ENCODE measurements around the gene TCF4.

TCF4 gene

DNA sequence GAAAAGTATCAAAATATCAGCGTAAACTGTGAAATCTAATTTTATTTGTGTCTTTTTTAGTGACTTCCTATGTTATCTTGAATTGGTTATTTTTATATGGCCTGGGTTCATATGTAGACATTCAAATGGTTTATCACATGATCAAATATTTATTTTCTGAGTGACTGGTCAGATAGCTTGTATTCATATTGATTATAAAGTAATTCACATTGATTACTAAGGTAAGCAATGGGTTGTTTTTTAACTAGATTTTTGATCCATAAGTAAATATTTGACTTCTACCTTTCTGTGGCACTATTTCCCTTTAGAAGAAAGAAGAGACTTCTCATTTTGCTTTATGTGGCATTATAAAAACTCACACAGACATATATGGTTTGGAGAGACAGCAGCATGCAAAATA lies 260.5 kb downstream of the TCF4 start:
- TF ChIP-seq SNAI2 (CRISPR knock-in tag; IDR thresholded peaks at IDR 0.05) (no peak), OSR1 (CRISPR knock-in tag; IDR thresholded peaks at IDR 0.05) (no peak), RARB (CRISPR knock-in tag; IDR thresholded peaks at IDR 0.05) (no peak), ZFP3 (CRISPR knock-in tag; IDR thresholded peaks at IDR 0.05) (no peak), PPARA (CRISPR knock-in tag; IDR thresholded peaks at IDR 0.05; ENCODE audit: borderline replicate concordance) (no peak), CSDC2 (CRISPR knock-in tag; IDR thresholded peaks at IDR 0.05) (no peak), ISL1 (CRISPR knock-in tag; IDR thresholded peaks at IDR 0.05) (no peak), ZNF8 (CRISPR knock-in tag; IDR thresholded peaks at IDR 0.05) (no peak), TCF4 (CRISPR knock-in tag; IDR thresholded peaks at IDR 0.05; ENCODE audit: borderline replicate concordance) (no peak), BACH2 (CRISPR knock-in tag; IDR thresholded peaks at IDR 0.05; ENCODE audit: borderline replicate concordance) (no peak), ZFP30 (CRISPR knock-in tag; IDR thresholded peaks at IDR 0.05) (no peak), ZC3H10 (CRISPR knock-in tag; IDR thresholded peaks at IDR 0.05) (no peak)
- TF ChIP-seq, protein P1, sequence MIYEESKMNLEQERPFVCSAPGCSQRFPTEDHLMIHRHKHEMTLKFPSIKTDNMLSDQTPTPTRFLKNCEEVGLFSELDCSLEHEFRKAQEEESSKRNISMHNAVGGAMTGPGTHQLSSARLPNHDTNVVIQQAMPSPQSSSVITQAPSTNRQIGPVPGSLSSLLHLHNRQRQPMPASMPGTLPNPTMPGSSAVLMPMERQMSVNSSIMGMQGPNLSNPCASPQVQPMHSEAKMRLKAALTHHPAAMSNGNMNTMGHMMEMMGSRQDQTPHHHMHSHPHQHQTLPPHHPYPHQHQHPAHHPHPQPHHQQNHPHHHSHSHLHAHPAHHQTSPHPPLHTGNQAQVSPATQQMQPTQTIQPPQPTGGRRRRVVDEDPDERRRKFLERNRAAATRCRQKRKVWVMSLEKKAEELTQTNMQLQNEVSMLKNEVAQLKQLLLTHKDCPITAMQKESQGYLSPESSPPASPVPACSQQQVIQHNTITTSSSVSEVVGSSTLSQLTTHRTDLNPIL (CRISPR knock-in tag; IDR thresholded peaks at IDR 0.05; ENCODE audit: low read depth): no peak
- TF ChIP-seq, protein P2, sequence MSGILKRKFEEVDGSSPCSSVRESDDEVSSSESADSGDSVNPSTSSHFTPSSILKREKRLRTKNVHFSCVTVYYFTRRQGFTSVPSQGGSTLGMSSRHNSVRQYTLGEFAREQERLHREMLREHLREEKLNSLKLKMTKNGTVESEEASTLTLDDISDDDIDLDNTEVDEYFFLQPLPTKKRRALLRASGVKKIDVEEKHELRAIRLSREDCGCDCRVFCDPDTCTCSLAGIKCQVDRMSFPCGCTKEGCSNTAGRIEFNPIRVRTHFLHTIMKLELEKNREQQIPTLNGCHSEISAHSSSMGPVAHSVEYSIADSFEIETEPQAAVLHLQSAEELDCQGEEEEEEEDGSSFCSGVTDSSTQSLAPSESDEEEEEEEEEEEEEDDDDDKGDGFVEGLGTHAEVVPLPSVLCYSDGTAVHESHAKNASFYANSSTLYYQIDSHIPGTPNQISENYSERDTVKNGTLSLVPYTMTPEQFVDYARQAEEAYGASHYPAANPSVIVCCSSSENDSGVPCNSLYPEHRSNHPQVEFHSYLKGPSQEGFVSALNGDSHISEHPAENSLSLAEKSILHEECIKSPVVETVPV (CRISPR knock-in tag; IDR thresholded peaks at IDR 0.05): no peak
- TF ChIP-seq, protein P3, sequence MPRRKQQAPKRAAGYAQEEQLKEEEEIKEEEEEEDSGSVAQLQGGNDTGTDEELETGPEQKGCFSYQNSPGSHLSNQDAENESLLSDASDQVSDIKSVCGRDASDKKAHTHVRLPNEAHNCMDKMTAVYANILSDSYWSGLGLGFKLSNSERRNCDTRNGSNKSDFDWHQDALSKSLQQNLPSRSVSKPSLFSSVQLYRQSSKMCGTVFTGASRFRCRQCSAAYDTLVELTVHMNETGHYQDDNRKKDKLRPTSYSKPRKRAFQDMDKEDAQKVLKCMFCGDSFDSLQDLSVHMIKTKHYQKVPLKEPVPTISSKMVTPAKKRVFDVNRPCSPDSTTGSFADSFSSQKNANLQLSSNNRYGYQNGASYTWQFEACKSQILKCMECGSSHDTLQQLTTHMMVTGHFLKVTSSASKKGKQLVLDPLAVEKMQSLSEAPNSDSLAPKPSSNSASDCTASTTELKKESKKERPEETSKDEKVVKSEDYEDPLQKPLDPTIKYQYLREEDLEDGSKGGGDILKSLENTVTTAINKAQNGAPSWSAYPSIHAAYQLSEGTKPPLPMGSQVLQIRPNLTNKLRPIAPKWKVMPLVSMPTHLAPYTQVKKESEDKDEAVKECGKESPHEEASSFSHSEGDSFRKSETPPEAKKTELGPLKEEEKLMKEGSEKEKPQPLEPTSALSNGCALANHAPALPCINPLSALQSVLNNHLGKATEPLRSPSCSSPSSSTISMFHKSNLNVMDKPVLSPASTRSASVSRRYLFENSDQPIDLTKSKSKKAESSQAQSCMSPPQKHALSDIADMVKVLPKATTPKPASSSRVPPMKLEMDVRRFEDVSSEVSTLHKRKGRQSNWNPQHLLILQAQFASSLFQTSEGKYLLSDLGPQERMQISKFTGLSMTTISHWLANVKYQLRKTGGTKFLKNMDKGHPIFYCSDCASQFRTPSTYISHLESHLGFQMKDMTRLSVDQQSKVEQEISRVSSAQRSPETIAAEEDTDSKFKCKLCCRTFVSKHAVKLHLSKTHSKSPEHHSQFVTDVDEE (CRISPR knock-in tag; IDR thresholded peaks at IDR 0.05): no peak
- TF ChIP-seq, protein P4, sequence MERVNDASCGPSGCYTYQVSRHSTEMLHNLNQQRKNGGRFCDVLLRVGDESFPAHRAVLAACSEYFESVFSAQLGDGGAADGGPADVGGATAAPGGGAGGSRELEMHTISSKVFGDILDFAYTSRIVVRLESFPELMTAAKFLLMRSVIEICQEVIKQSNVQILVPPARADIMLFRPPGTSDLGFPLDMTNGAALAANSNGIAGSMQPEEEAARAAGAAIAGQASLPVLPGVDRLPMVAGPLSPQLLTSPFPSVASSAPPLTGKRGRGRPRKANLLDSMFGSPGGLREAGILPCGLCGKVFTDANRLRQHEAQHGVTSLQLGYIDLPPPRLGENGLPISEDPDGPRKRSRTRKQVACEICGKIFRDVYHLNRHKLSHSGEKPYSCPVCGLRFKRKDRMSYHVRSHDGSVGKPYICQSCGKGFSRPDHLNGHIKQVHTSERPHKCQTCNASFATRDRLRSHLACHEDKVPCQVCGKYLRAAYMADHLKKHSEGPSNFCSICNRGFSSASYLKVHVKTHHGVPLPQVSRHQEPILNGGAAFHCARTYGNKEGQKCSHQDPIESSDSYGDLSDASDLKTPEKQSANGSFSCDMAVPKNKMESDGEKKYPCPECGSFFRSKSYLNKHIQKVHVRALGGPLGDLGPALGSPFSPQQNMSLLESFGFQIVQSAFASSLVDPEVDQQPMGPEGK (CRISPR knock-in tag; IDR thresholded peaks at IDR 0.05; ENCODE audit: borderline replicate concordance): no peak
- TF ChIP-seq, protein P5, sequence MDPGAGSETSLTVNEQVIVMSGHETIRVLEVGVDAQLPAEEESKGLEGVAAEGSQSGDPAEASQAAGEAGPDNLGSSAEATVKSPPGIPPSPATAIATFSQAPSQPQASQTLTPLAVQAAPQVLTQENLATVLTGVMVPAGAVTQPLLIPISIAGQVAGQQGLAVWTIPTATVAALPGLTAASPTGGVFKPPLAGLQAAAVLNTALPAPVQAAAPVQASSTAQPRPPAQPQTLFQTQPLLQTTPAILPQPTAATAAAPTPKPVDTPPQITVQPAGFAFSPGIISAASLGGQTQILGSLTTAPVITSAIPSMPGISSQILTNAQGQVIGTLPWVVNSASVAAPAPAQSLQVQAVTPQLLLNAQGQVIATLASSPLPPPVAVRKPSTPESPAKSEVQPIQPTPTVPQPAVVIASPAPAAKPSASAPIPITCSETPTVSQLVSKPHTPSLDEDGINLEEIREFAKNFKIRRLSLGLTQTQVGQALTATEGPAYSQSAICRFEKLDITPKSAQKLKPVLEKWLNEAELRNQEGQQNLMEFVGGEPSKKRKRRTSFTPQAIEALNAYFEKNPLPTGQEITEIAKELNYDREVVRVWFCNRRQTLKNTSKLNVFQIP (CRISPR knock-in tag; IDR thresholded peaks at IDR 0.05; ENCODE audit: borderline replicate concordance, low read depth): no peak
- ATAC-seq: no peak

DNA sequence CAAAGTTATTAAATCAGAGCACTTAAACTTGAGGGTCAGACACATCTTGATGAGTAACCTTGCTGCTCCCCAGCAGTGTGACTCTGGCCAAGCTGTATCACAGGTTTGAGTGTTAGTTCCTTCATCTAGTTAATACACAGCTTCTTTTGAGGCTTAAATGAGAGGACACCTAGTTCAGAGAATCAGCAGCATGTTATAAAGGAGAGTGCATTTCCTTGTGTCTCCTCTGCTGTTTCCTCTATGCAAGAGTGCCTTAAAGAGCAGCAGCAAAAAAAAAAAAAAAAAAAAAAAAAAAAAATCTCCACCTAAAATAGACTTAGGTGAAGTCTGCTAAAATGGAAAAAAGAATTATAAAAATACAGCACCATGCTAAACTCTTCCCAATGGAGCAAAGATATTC lies 261.9 kb downstream of the TCF4 start:
- no peak for ATAC-seq

DNA sequence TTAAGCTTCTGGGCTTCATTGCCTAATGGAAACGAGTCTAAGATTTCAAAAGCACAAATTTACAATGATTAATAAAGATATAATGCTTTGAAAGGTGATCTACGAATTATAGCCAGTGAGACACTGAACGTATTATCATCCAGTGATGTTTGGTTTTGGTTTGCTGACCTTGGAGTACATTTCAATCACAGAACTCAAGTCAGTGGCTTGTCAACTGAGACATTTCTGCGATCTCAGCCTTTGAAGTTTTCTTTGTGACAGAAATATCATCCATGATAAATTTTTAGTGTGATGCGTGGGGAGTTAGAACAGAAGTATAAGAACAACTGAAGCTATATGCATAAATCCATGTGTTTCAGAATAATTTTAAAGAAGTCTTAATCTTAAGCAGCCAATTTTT lies 263.8 kb downstream of the TCF4 start:
- TF ChIP-seq, protein P3 (CRISPR knock-in tag; IDR thresholded peaks at IDR 0.05): 0 out of 2 replicates have a peak, but pooled peaks have one; percentile 42
- no peak for TF ChIP-seq TOX (CRISPR knock-in tag; IDR thresholded peaks at IDR 0.05; ENCODE audit: borderline replicate concordance)
- ATAC-seq: no peak

More for the DNA sequence above, 261.9 kb downstream of the TCF4 start:
- no peak for TF ChIP-seq TCF4 (CRISPR knock-in tag; IDR thresholded peaks at IDR 0.05; ENCODE audit: borderline replicate concordance)
- TF ChIP-seq ZNF565 (CRISPR knock-in tag; conservative IDR thresholded peaks at IDR 0.05; ENCODE audit: low read depth): no peak
- no peak for TF ChIP-seq GLIS3 (CRISPR knock-in tag; IDR thresholded peaks at IDR 0.05)
- TF ChIP-seq, protein P5 (CRISPR knock-in tag; IDR thresholded peaks at IDR 0.05; ENCODE audit: borderline replicate concordance, low read depth): no peak

All from SK-N-SH treated with all-trans-retinoic acid at 6 μM for 48 hours (cell line).